Natural killer cell (primary cell): ENCODE measurements around the gene SDHAF2. TPM values are rescaled to one million over a fixed set of nuclear protein-coding genes. Genes with fewer than 3 reads are reported as not detected.

ENCODE experiments used
- ATAC-seq, 3 donors: fragments of 150-1000 bp in 2 of 3; fragments of 200-7000 bp in 1 of 3; cut with Tn5 transposase; 1 replicate in 1 of 3; 2 replicates in 2 of 3; pipeline ENCODE4 v1.10.0; 2021; ENCODE audit warnings: mild to moderate bottlenecking in 2 of 3, moderate library complexity in 2 of 3
- DNase-seq, 2 donors: peaks; one replicate each; pipeline versions ENCODE4 v3.0.0 to v3.0.0-alpha.2; 2013 to 2021; ENCODE audit warnings: mixed read lengths in 1 of 2
- H3K27ac ChIP-seq: one replicate; pipeline ENCODE4 v1.5.1; 2013; ENCODE audit warnings: mild to moderate bottlenecking, low read length
- H3K27me3 ChIP-seq: one replicate; pipeline ENCODE4 v1.6.1; 2013; ENCODE audit warnings: low read length; ENCODE audit not compliant: control insufficient read depth, insufficient read depth
- H3K36me3 ChIP-seq: one replicate; pipeline ENCODE4 v1.6.1; 2013; ENCODE audit warnings: low read length; ENCODE audit not compliant: control insufficient read depth, insufficient read depth
- H3K4me1 ChIP-seq: one replicate; pipeline ENCODE4 v1.6.1; 2013; ENCODE audit warnings: low read length; ENCODE audit not compliant: control insufficient read depth, insufficient read depth
- H3K4me3 ChIP-seq: one replicate; pipeline ENCODE4 v1.5.1; 2013; ENCODE audit warnings: low read length
- H3K9me3 ChIP-seq: one replicate; pipeline ENCODE4 v1.6.1; 2013; ENCODE audit warnings: low read length; ENCODE audit not compliant: control insufficient read depth, insufficient read depth
- H3K27ac Mint-ChIP-seq, 2 donors: one replicate each; pipeline ENCODE4 v1.8.0; 2022; ENCODE audit warnings: mild to moderate bottlenecking in 2 of 2, mixed read lengths in 2 of 2, moderate library complexity in 1 of 2
- H3K27me3 Mint-ChIP-seq, 2 donors: one replicate each; pipeline ENCODE4 v1.8.0; 2022; ENCODE audit warnings: low read depth in 2 of 2, mixed read lengths in 2 of 2
- H3K36me3 Mint-ChIP-seq: one replicate; pipeline ENCODE4 v1.8.0; 2022; ENCODE audit warnings: mixed read lengths
- H3K4me1 Mint-ChIP-seq, 2 donors: one replicate each; pipeline ENCODE4 v1.8.0; 2022; ENCODE audit warnings: mixed read lengths in 2 of 2
- H3K4me3 Mint-ChIP-seq: one replicate; pipeline ENCODE4 v1.8.0; 2022; ENCODE audit warnings: mild to moderate bottlenecking, moderate library complexity, mixed read lengths
- H3K9me3 Mint-ChIP-seq, 2 donors: one replicate each; pipeline ENCODE4 v1.8.0; 2022; ENCODE audit warnings: mixed read lengths in 2 of 2
- CTCF ChIP-seq: fragments of 200-600 bp; IDR thresholded peaks from one replicate; pipeline ENCODE4 v1.8.0; 2022; ENCODE audit warnings: antibody characterized with exemption
- WGBS: methylation state at CpG from one replicate; pipeline ENCODE4 v1.1.7; 2013; ENCODE audit warnings: missing lambda C conversion rate; ENCODE audit not compliant: insufficient coverage; 5-methylcytosine and 5-hydroxymethylcytosine counted together
- intact Hi-C: fragments of 100-400 bp; cut with micrococcal nuclease; formaldehyde crosslinking; loops from one replicate; pipeline ENCODE4 v1.14.2; 2022
- total RNA-seq, 4 donors: library from RNA; stranded (reverse); fragments of 120-200 nt in 1 of 4; gene quantifications; one replicate each; pipeline versions ENCODE4 v1.2.3 to v1.2.4, GENCODE V29; 2013 to 2022

SDHAF2 gene
- total RNA-seq, 3 donors from 2014 or later (not counting 1 experiment from before 2014, with no cell fraction given), result 40.2 to 50.4 (median 40.8) TPM

- DNase-seq, result no peak
- Histone ChIP-seq H3K36me3 (peaks cover 17% of the 10 kb centered on the region), H3K27ac (no peak overlapping the region), H3K27me3 (no peaks in the 10 kb centered on the region), H3K4me1 (no peaks in the 10 kb centered on the region), H3K4me3 (no peak overlapping the region), H3K9me3 (no peaks in the 10 kb centered on the region)
- no peaks in the 10 kb centered on the region for H3K4me1 Mint-ChIP-seq
- WGBS, result 94% methylated on average over 7 of the region's 7 CpGs
- peak overlapping the region in 1 of 2 donors; percentile 31 for H3K27ac Mint-ChIP-seq
- H3K36me3 Mint-ChIP-seq, result no peaks in the 10 kb centered on the region
- H3K27me3 Mint-ChIP-seq, result no peaks in the 10 kb centered on the region
- ATAC-seq, result no peak
- intact Hi-C loops, result no loop called here
- H3K9me3 Mint-ChIP-seq, result no peaks in the 10 kb centered on the region
- no peak for TF ChIP-seq CTCF
- no peak overlapping the region for H3K4me3 Mint-ChIP-seq
Measured at GRCh38 chr11:61468002-61468401, 38.1 kb downstream of the SDHAF2 start.

GRCh38 chr11:61472282-61472681, 42.4 kb downstream of the SDHAF2 start:
- intact Hi-C loops, result no loop called here
- Histone ChIP-seq H3K36me3 (peaks cover 18% of the 10 kb centered on the region), H3K27ac (no peak overlapping the region), H3K4me3 (no peak overlapping the region), H3K27me3 (no peaks in the 10 kb centered on the region), H3K9me3 (no peaks in the 10 kb centered on the region), H3K4me1 (no peaks in the 10 kb centered on the region)
- ATAC-seq (no peak), DNase-seq (no peak)
- WGBS, result 91% methylated on average over 4 of the region's 5 CpGs
- Mint-ChIP-seq H3K4me3 (no peak overlapping the region), H3K27me3 (no peaks in the 10 kb centered on the region), H3K4me1 (no peaks in the 10 kb centered on the region), H3K27ac (no peak overlapping the region), H3K36me3 (no peaks in the 10 kb centered on the region), H3K9me3 (no peaks in the 10 kb centered on the region)
- no peak for TF ChIP-seq CTCF

GRCh38 chr11:61472868-61473267, 42.9 kb downstream of the SDHAF2 start:
- no peak overlapping the region for H3K4me3 ChIP-seq
- intact Hi-C loops, result no loop called here
- Mint-ChIP-seq H3K9me3 (no peaks in the 10 kb centered on the region), H3K27ac (no peak overlapping the region), H3K27me3 (no peaks in the 10 kb centered on the region), H3K4me1 (peaks cover 0 to 2% of the 10 kb centered on the region in 2 donors), H3K36me3 (no peaks in the 10 kb centered on the region), H3K4me3 (no peak overlapping the region)
- WGBS, result 94% methylated on average over 5 of the region's 5 CpGs
- no peak overlapping the region for H3K27ac ChIP-seq
- no peak for ATAC-seq
- no peaks in the 10 kb centered on the region for H3K9me3 ChIP-seq
- no peak for DNase-seq
- peaks cover 5% of the 10 kb centered on the region for H3K4me1 ChIP-seq
- H3K36me3 ChIP-seq, result peaks cover 17% of the 10 kb centered on the region
- H3K27me3 ChIP-seq, result no peaks in the 10 kb centered on the region
- TF ChIP-seq CTCF, result no peak

- intact Hi-C loops, result no loop called here
- H3K36me3 ChIP-seq, result peaks cover 13% of the 10 kb centered on the region
- ATAC-seq, result no peak
- no peak overlapping the region for H3K4me3 ChIP-seq
- Mint-ChIP-seq H3K27me3 (no peaks in the 10 kb centered on the region), H3K4me3 (no peak overlapping the region), H3K36me3 (no peaks in the 10 kb centered on the region), H3K9me3 (no peaks in the 10 kb centered on the region), H3K4me1 (peaks cover 0 to 6% of the 10 kb centered on the region in 2 donors), H3K27ac (peak overlapping the region in 1 of 2 donors; percentile 5)
- peaks cover 8% of the 10 kb centered on the region for H3K4me1 ChIP-seq
- no peaks in the 10 kb centered on the region for H3K9me3 ChIP-seq
- H3K27me3 ChIP-seq, result no peaks in the 10 kb centered on the region
- H3K27ac ChIP-seq, result no peak overlapping the region
- TF ChIP-seq CTCF, result no peak
- DNase-seq, result no peak
- 84% methylated on average over 2 of the region's 3 CpGs for WGBS
Measured at GRCh38 chr11:61473370-61474012, 43.6 kb downstream of the SDHAF2 start.
